Motor neuron (in vitro differentiated cells): ENCODE data around the gene PNLIPRP3. TPM values are rescaled to one million over a fixed set of nuclear protein-coding genes. Genes with fewer than 3 reads are reported as not detected.

Experiments
- ATAC-seq, 8 experiments: fragments of 200-7000 bp; cut with Tn5 transposase; replicated peaks in 6 of 8; 2 replicates each; pipeline ENCODE4 v1.8.0; 2021; ENCODE audit warnings: mild to moderate bottlenecking in 8 of 8, moderate library complexity in 8 of 8
- H3K27ac ChIP-seq, 2 donors: fragments of 250-450 bp; sonication (Bioruptor Pico); 2 replicates each; pipeline ENCODE4 v1.9.0; 2021; ENCODE audit warnings: antibody characterized with exemption in 2 of 2, mild to moderate bottlenecking in 2 of 2, moderate library complexity in 1 of 2
- H3K4me1 ChIP-seq, 2 donors: fragments of 250-450 bp; sonication (Bioruptor Pico); replicated peaks in 1 of 2; 2 replicates each; pipeline ENCODE4 v1.6.1; 2021; ENCODE audit warnings: antibody characterized with exemption in 2 of 2, mild to moderate bottlenecking in 2 of 2, moderate library complexity in 1 of 2
- H3K4me3 ChIP-seq, 5 donors: fragments of 250-450 bp; sonication (Bioruptor Pico); 2 replicates each; pipeline ENCODE4 v1.9.0; 2021; ENCODE audit warnings: antibody characterized with exemption in 5 of 5, mild to moderate bottlenecking in 5 of 5, moderate library complexity in 4 of 5
- WGBS, 10 experiments: fragments of 450-650 bp; shearing (Covaris generic); methylation state at CpG; one replicate each; pipeline ENCODE4 v1.0.0; 2022; 5-methylcytosine and 5-hydroxymethylcytosine counted together
- in situ Hi-C, 9 experiments: fragments of 400-800 bp; cut with MboI; loops; one replicate each; pipeline ENCODE4 v1.15.0; 2021; ENCODE audit warnings: low sequenced_read_pairs in 9 of 9, low pct_unique_long_range_greater_than_20kb in 2 of 9; ENCODE audit not compliant: unreplicated experiment in 9 of 9
- total RNA-seq, 8 experiments: library from RNA; unstranded; fragments of 300-600 nt; gene quantifications; 2 replicates each; pipeline versions ENCODE4 v1.2.3 to v1.2.4, GENCODE V29; 2022

Gene PNLIPRP3
- total RNA-seq, 8 experiments from 2014 or later, result 0.31 to 0.57 TPM; not detected in 6

GRCh38 chr10:116486770-116487448, 59.3 kb downstream of the PNLIPRP3 start:
- Histone ChIP-seq H3K27ac (no peak overlapping the region), H3K4me3 (no peak overlapping the region), H3K4me1 (peaks cover 4 to 14% of the 10 kb centered on the region in 2 donors)
- 0 to 100% (median 83%) methylated on average over 1 to 7 of the region's 7 CpGs for WGBS, 10 experiments
- in situ Hi-C loops, result no loop called here
- no peak for ATAC-seq

GRCh38 chr10:116487522-116488430, 60.1 kb downstream of the PNLIPRP3 start:
- no peak overlapping the region for H3K27ac ChIP-seq
- no peak for ATAC-seq
- no peak overlapping the region for H3K4me3 ChIP-seq
- 0 to 100% (median 60%) methylated on average over 1 of the region's 1 CpG; no CpG with 5 or more reads in 4 of the 10 experiments for WGBS, 10 experiments
- in situ Hi-C loops, result no loop called here
- H3K4me1 ChIP-seq, result peaks cover 4 to 14% of the 10 kb centered on the region in 2 donors

- ATAC-seq, result no peak
- Histone ChIP-seq H3K4me1 (peaks cover 4 to 14% of the 10 kb centered on the region in 2 donors), H3K4me3 (no peak overlapping the region), H3K27ac (no peak overlapping the region)
- 0 to 100% (median 83%) methylated on average over 1 to 2 of the region's 2 CpGs for WGBS, 10 experiments
- in situ Hi-C loops, result no loop called here
Observed at GRCh38 chr10:116489460-116489859, 61.8 kb downstream of the PNLIPRP3 start.

- peak in 3 of 8 experiments; percentile 23 to 53 (median 46) for ATAC-seq
- Histone ChIP-seq H3K4me1 (peaks cover 4 to 14% of the 10 kb centered on the region in 2 donors), H3K27ac (no peak overlapping the region), H3K4me3 (no peak overlapping the region)
- in situ Hi-C loops, result no loop called here
- WGBS, 10 experiments, result 0 to 41% (median 7%) methylated on average over 1 to 2 of the region's 2 CpGs; no CpG with 5 or more reads in 2 of the 10 experiments
Observed at GRCh38 chr10:116490028-116490662, 62.5 kb downstream of the PNLIPRP3 start.

- no peak overlapping the region for H3K4me3 ChIP-seq
- WGBS, 10 experiments, result 16 to 80% (median 61%) methylated on average over 3 to 8 of the region's 8 CpGs; no CpG with 5 or more reads in 2 of the 10 experiments
- in situ Hi-C loops, result no loop called here
- H3K4me1 ChIP-seq, result peaks cover 3 to 13% of the 10 kb centered on the region in 2 donors
- H3K27ac ChIP-seq, result no peak overlapping the region
- ATAC-seq, result peak in 4 of 8 experiments; percentile 33 to 72 (median 58)
Observed at GRCh38 chr10:116504786-116505185, 77.1 kb downstream of the PNLIPRP3 start.

GRCh38 chr10:116510565-116510964, 82.9 kb downstream of the PNLIPRP3 start:
- Histone ChIP-seq H3K4me1 (peaks cover 0 to 16% of the 10 kb centered on the region in 2 donors), H3K27ac (no peak overlapping the region), H3K4me3 (no peak overlapping the region)
- peak in 3 of 8 experiments; percentile 14 to 85 (median 49) for ATAC-seq
- in situ Hi-C loops, result no loop called here
- WGBS, 10 experiments, result 0 to 80% (median 57%) methylated on average over 1 to 3 of the region's 3 CpGs

- 36 to 100% (median 58%) methylated on average over 1 to 3 of the region's 3 CpGs; no CpG with 5 or more reads in 4 of the 10 experiments for WGBS, 10 experiments
- in situ Hi-C loops, result no loop called here
- no peak for ATAC-seq
- no peak overlapping the region for H3K27ac ChIP-seq
- H3K4me3 ChIP-seq, result no peak overlapping the region
- peaks cover 0 to 16% of the 10 kb centered on the region in 2 donors for H3K4me1 ChIP-seq
Observed at GRCh38 chr10:116511365-116511764, 83.7 kb downstream of the PNLIPRP3 start.

GRCh38 chr10:116521424-116522290, 94.0 kb downstream of the PNLIPRP3 start:
- ATAC-seq, result peak in 2 of 8 experiments; percentile 25 to 46
- in situ Hi-C loops, result no loop called here
- Histone ChIP-seq H3K4me3 (no peak overlapping the region), H3K4me1 (no peaks in the 10 kb centered on the region), H3K27ac (no peak overlapping the region)
- WGBS, 10 experiments, result 0 to 47% (median 14%) methylated on average over 2 to 10 of the region's 10 CpGs

- 22 to 100% (median 78%) methylated on average over 1 to 8 of the region's 8 CpGs; no CpG with 5 or more reads in 1 of the 10 experiments for WGBS, 10 experiments
- peak in 1 of 8 experiments; percentile 8 for ATAC-seq
- Histone ChIP-seq H3K27ac (no peak overlapping the region), H3K4me1 (no peaks in the 10 kb centered on the region), H3K4me3 (no peak overlapping the region)
- in situ Hi-C loops, result no loop called here
Observed at GRCh38 chr10:116522803-116523381, 95.2 kb downstream of the PNLIPRP3 start.

- no peak overlapping the region for H3K4me3 ChIP-seq
- in situ Hi-C loops, result no loop called here
- H3K4me1 ChIP-seq, result no peaks in the 10 kb centered on the region
- H3K27ac ChIP-seq, result no peak overlapping the region
- WGBS, 10 experiments, result 43 to 100% (median 100%) methylated on average over 1 to 3 of the region's 3 CpGs; no CpG with 5 or more reads in 5 of the 10 experiments
- ATAC-seq, result peak in 3 of 8 experiments; percentile 49 to 55 (median 54)
Observed at GRCh38 chr10:116524736-116525135, 97.1 kb downstream of the PNLIPRP3 start.

GRCh38 chr10:116526219-116526618, 98.6 kb downstream of the PNLIPRP3 start:
- WGBS, 10 experiments, result 0 to 88% (median 61%) methylated on average over 1 to 3 of the region's 3 CpGs; no CpG with 5 or more reads in 1 of the 10 experiments
- in situ Hi-C loops, result no loop called here
- H3K4me1 ChIP-seq, result no peaks in the 10 kb centered on the region
- ATAC-seq, result peak in 1 of 8 experiments; percentile 66
- no peak overlapping the region for H3K4me3 ChIP-seq
- H3K27ac ChIP-seq, result no peak overlapping the region
